Endothelial cell of umbilical vein (primary cell): ENCODE results near the gene STX4. TPM values are rescaled to one million over a fixed set of nuclear protein-coding genes. Genes with fewer than 3 reads are reported as not detected.

Experiments used
- BruUV-seq: library from RNA; stranded (reverse); fragments of 400-500 nt; replicated peaks from 2 replicates; lab custom pipeline; 2021; lab: Mats Ljungman, UMichigan
- CTCF ChIA-PET: fragments of 300-600, 350-600 bp; sonication (Branson Sonifier 250); formaldehyde crosslinking; loops from one replicate; lab custom pipeline; 2021; ENCODE audit warnings: antibody characterized with exemption, inconsistent platforms; lab: Charles Lee
- POLR2A ChIA-PET: fragments of 300-600, 350-600 bp; sonication (Branson Sonifier 250); formaldehyde crosslinking; loops from one replicate; lab custom pipeline; 2021; ENCODE audit warnings: antibody characterized with exemption, inconsistent platforms; lab: Charles Lee
- DNase-seq: peaks from one replicate; pipeline ENCODE4 v3.0.0-alpha.2; 2011; ENCODE audit warnings: low read depth, low spot score
- FAIRE-seq: peaks from 2 replicates; lab custom pipeline; 2011; peaks lifted over from hg19 to GRCh38; lab: Jason Lieb, UNC
- H2AFZ ChIP-seq: 2 replicates; pipeline ENCODE4 v1.6.0; 2012; ENCODE audit warnings: low read depth, low read length, control low read depth, inconsistent platforms
- H3K27ac ChIP-seq: 2 replicates; pipeline ENCODE4 v1.5.1; 2011; ENCODE audit warnings: low read depth, mild to moderate bottlenecking, control low read depth, low read length, moderate library complexity; ENCODE audit not compliant: insufficient read depth
- H3K27me3 ChIP-seq, 2 experiments: 2 replicates each; pipeline versions ENCODE4 v1.6.0 to v1.6.1; 2011; ENCODE audit warnings: low read length in 2 of 2, mixed read lengths in 1 of 2; ENCODE audit not compliant: control insufficient read depth in 2 of 2, insufficient read depth in 2 of 2
- H3K36me3 ChIP-seq, 2 experiments: 2 replicates in 1 of 2; 3 replicates in 1 of 2; pipeline ENCODE4 v1.5.1; 2011; ENCODE audit warnings: low read length in 2 of 2, mild to moderate bottlenecking in 1 of 2, moderate library complexity in 1 of 2; ENCODE audit not compliant: control insufficient read depth in 2 of 2, insufficient read depth in 2 of 2; ENCODE audit errors: extremely low read depth in 1 of 2
- H3K4me1 ChIP-seq: 3 replicates; pipeline ENCODE4 v1.5.1; 2011; ENCODE audit warnings: mild to moderate bottlenecking, low read length; ENCODE audit not compliant: control insufficient read depth, insufficient read depth; ENCODE audit errors: extremely low read depth
- H3K4me2 ChIP-seq: 2 replicates; pipeline ENCODE4 v1.6.1; 2011; ENCODE audit warnings: low read length, control low read depth, mixed read lengths; ENCODE audit not compliant: insufficient read depth
- H3K4me3 ChIP-seq, 3 experiments: fragments of 200-600 bp in 1 of 3; sonication (generic), shearing (Covaris generic) in 1 of 3; replicated peaks in 1 of 3; 2 replicates each; pipeline ENCODE4 v1.5.1; 2011 to 2016; ENCODE audit warnings: control low read depth in 3 of 3, low read length in 3 of 3, mild to moderate bottlenecking in 2 of 3, inconsistent platforms in 1 of 3, low read depth in 1 of 3, moderate library complexity in 1 of 3; ENCODE audit not compliant: insufficient read depth in 1 of 3
- H3K79me2 ChIP-seq: 2 replicates; pipeline ENCODE4 v1.6.0; 2012; ENCODE audit warnings: low read length, inconsistent platforms; ENCODE audit not compliant: control insufficient read depth, insufficient read depth
- H3K9ac ChIP-seq: replicated peaks from 2 replicates; pipeline ENCODE3; 2011; ENCODE audit warnings: low read length, control low read depth; ENCODE audit not compliant: insufficient read depth; ENCODE audit errors: extremely low read depth
- H3K9me1 ChIP-seq: replicated peaks from 3 replicates; pipeline ENCODE4 v1.6.0; 2011; ENCODE audit warnings: mild to moderate bottlenecking, low read length; ENCODE audit not compliant: control insufficient read depth, insufficient read depth; ENCODE audit errors: extremely low read depth
- H3K9me3 ChIP-seq: replicated peaks from 2 replicates; pipeline ENCODE4 v1.5.1; 2012; ENCODE audit warnings: low read length, inconsistent platforms; ENCODE audit not compliant: control insufficient read depth, insufficient read depth
- H4K20me1 ChIP-seq: replicated peaks from 2 replicates; pipeline ENCODE3; 2011; ENCODE audit warnings: mild to moderate bottlenecking, low read length; ENCODE audit not compliant: control insufficient read depth, insufficient read depth; ENCODE audit errors: extremely low read depth
- EZH2 ChIP-seq: IDR thresholded peaks from 2 replicates; pipeline ENCODE4 v1.6.1; 2012; ENCODE audit warnings: borderline replicate concordance, low read depth, mild to moderate bottlenecking, moderate library complexity, low read length, inconsistent platforms; ENCODE audit not compliant: severe bottlenecking
- FOS ChIP-seq: IDR thresholded peaks from 2 replicates; pipeline ENCODE4 v1.6.1; 2011; ENCODE audit warnings: mild to moderate bottlenecking, low read length, moderate library complexity, borderline replicate concordance; ENCODE audit not compliant: insufficient read depth
- GATA2 ChIP-seq: IDR thresholded peaks from 2 replicates; pipeline ENCODE4 v1.7.0; 2011; ENCODE audit warnings: low read depth, mild to moderate bottlenecking, moderate library complexity, mixed read lengths, low read length; ENCODE audit not compliant: insufficient read length, insufficient read depth
- JUN ChIP-seq: IDR thresholded peaks from 2 replicates; pipeline ENCODE4 v1.6.1; 2011; ENCODE audit warnings: borderline replicate concordance, low read depth; ENCODE audit not compliant: insufficient read length, insufficient read depth
- MYC ChIP-seq: IDR thresholded peaks from one replicate; pipeline ENCODE4 v1.6.1; 2011; ENCODE audit warnings: mild to moderate bottlenecking, low read depth, low read length
- POLR2A ChIP-seq: IDR thresholded peaks from 2 replicates; pipeline ENCODE4 v1.6.1; 2012; ENCODE audit warnings: low read depth, mild to moderate bottlenecking, control low read depth, low read length
- POLR2AphosphoS5 ChIP-seq: IDR thresholded peaks from 2 replicates; pipeline ENCODE4 v1.6.1; 2012; ENCODE audit warnings: low read depth, mild to moderate bottlenecking, control low read depth, low read length, moderate library complexity; ENCODE audit not compliant: insufficient read depth
- dilution Hi-C: fragments of 300-500 bp; cut with MboI; formaldehyde crosslinking; loops from one replicate; pipeline ENCODE4 v1.15.0; 2019; ENCODE audit warnings: low sequenced_read_pairs; ENCODE audit not compliant: extremely low pct_ligation_motif_present
- intact Hi-C: fragments of 100-400 bp; cut with micrococcal nuclease; formaldehyde crosslinking; loops from one replicate; pipeline ENCODE4 v1.10.0; 2022
- polyA plus RNA-seq, 4 experiments: library from polyadenylated mRNA; depleted of rRNA in 3 of 4; stranded (reverse) in 3 of 4; unstranded in 1 of 4; fragments of >200 nt; gene quantifications; 2 replicates each; pipeline versions ENCODE4 v1.2.1 to v1.2.3, GENCODE V29; 2011 to 2012; ENCODE audit warnings: missing spikeins in 1 of 4
- total RNA-seq: library from RNA; stranded (reverse); gene quantifications from 2 replicates; pipeline ENCODE4 v1.2.3, GENCODE V29; 2021
- TF ChIP-seq, protein P1 (sequence below), 2 donors: IDR thresholded peaks; 1 replicate in 1 of 2; 2 replicates in 1 of 2; pipeline ENCODE4 v1.5.1; 2011; ENCODE audit warnings: low read length in 2 of 2, mild to moderate bottlenecking in 2 of 2, moderate library complexity in 2 of 2, control low read depth in 1 of 2, inconsistent platforms in 1 of 2, low read depth in 1 of 2; ENCODE audit not compliant: insufficient read depth in 1 of 2; ENCODE audit errors: extremely low read depth in 1 of 2
- TF ChIP-seq, protein P2 (sequence below): IDR thresholded peaks from 2 replicates; pipeline ENCODE4 v1.6.1; 2011; ENCODE audit not compliant: insufficient read depth, insufficient read length

STX4 gene
- total and polyA plus RNA-seq, 2 donors (not counting 3 experiments of a cell fraction or from before 2014, with no cell fraction given) = 49.5 to 65.2 TPM

DNA sequence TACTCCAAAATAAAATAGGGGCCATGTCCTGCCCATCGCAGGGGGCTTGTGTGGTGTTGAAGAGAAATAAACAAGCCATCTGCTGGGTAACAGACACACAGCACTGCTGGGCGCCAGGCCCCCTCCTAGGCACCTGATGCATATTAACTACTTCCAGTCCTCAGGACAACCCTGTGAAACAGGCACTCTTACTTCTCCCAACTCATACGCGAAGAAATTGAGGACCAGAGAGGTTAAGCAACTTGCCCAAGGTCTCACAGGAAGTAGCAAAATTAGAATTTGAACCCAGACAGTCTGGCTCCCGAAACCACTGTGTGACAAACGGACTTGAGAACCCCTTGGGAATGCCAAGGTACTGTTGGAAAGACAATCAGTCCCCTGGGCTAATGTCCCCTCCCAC lies 25.7 kb upstream of the STX4 start:
- intact Hi-C loops = no loop called here

DNA sequence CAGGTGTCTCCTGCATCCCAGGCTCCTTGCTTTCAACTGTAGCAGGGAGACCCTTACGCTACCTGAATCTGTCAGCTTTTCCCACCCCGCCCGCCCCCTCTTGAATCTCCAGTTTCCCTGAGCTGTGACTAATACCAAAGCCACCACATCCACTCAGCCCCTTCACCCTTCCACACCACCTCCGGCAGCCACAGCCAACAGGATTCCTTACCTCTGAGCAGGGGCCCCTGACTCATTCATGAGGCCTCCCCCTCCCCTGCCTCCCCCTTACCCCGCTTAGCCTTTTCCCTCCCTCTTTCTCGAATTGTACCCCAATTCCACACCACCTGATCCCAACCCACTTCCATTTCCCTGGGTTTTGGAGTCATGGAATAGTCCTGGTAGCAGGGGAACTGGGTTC lies 25.2 kb upstream of the STX4 start:
- no peaks in the 10 kb centered on the region for H3K9me1 ChIP-seq
- no peak overlapping the region for H2AFZ ChIP-seq
- POLR2A ChIA-PET = no interaction called here
- dilution Hi-C loops = no loop called here
- H3K36me3 ChIP-seq = no peaks in the 10 kb centered on the region
- no peaks in the 10 kb centered on the region for H4K20me1 ChIP-seq
- no peak for DNase-seq
- CTCF ChIA-PET = interaction anchor here (0.7 kb wide), 1 partner anchor 74 kb away, joined by 3 read pairs; no protein-coding TSS in a partner anchor
- H3K4me1 ChIP-seq = no peaks in the 10 kb centered on the region
- no TSS peak for BruUV-seq
- H3K9me3 ChIP-seq = no peaks in the 10 kb centered on the region
- H3K27me3 ChIP-seq = peaks cover 17 to 31% of the 10 kb centered on the region in 2 experiments
- TF ChIP-seq EZH2 (no peak), MYC (no peak), FOS (no peak), POLR2A (no peak), POLR2AphosphoS5 (no peak), GATA2 (no peak), JUN (no peak)
- TF ChIP-seq, protein P1, sequence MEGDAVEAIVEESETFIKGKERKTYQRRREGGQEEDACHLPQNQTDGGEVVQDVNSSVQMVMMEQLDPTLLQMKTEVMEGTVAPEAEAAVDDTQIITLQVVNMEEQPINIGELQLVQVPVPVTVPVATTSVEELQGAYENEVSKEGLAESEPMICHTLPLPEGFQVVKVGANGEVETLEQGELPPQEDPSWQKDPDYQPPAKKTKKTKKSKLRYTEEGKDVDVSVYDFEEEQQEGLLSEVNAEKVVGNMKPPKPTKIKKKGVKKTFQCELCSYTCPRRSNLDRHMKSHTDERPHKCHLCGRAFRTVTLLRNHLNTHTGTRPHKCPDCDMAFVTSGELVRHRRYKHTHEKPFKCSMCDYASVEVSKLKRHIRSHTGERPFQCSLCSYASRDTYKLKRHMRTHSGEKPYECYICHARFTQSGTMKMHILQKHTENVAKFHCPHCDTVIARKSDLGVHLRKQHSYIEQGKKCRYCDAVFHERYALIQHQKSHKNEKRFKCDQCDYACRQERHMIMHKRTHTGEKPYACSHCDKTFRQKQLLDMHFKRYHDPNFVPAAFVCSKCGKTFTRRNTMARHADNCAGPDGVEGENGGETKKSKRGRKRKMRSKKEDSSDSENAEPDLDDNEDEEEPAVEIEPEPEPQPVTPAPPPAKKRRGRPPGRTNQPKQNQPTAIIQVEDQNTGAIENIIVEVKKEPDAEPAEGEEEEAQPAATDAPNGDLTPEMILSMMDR (IDR thresholded peaks at IDR 0.05; ENCODE audit: extremely low read depth in 1 of 2, insufficient read depth in 1 of 2, low read depth in 1 of 2, low read length in 2 of 2) = no peak
- TF ChIP-seq, protein P2, sequence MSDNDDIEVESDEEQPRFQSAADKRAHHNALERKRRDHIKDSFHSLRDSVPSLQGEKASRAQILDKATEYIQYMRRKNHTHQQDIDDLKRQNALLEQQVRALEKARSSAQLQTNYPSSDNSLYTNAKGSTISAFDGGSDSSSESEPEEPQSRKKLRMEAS = no peak
- no peak overlapping the region for H3K4me3 ChIP-seq
- H3K79me2 ChIP-seq = no peaks in the 10 kb centered on the region
- H3K9ac ChIP-seq = no peak overlapping the region
- H3K4me2 ChIP-seq = no peak overlapping the region
- intact Hi-C loops = no loop called here
- no peak for FAIRE-seq
- no peak overlapping the region for H3K27ac ChIP-seq

More for the DNA sequence above, 25.7 kb upstream of the STX4 start:
- Histone ChIP-seq H4K20me1 (no peaks in the 10 kb centered on the region), H2AFZ (no peak overlapping the region), H3K36me3 (no peaks in the 10 kb centered on the region), H3K9ac (no peak overlapping the region), H3K27ac (no peak overlapping the region), H3K79me2 (no peaks in the 10 kb centered on the region), H3K27me3 (peaks cover 17 to 31% of the 10 kb centered on the region in 2 experiments), H3K4me1 (no peaks in the 10 kb centered on the region), H3K4me2 (no peak overlapping the region), H3K4me3 (no peak overlapping the region), H3K9me3 (no peaks in the 10 kb centered on the region), H3K9me1 (no peaks in the 10 kb centered on the region)
- dilution Hi-C loops = no loop called here
- POLR2A ChIA-PET = no interaction called here
- no peak for DNase-seq
- no peak for TF ChIP-seq EZH2
- TF ChIP-seq, protein P1 (IDR thresholded peaks at IDR 0.05; ENCODE audit: extremely low read depth in 1 of 2, insufficient read depth in 1 of 2, low read depth in 1 of 2, low read length in 2 of 2) = no peak
- FAIRE-seq = no peak
- CTCF ChIA-PET = no interaction called here
- no TSS peak for BruUV-seq
